ENCODE measurements around the gene STRC. TPM values are rescaled to one million over a fixed set of nuclear protein-coding genes. Genes with fewer than 3 reads are reported as not detected.

The STRC gene
- total and polyA plus RNA-seq, 4 donors = 0.03 to 1.0 (median 0.34) TPM

GRCh38 chr15:43550527-43551363 is 67.9 kb downstream of the STRC start:
- H3K27me3 ChIP-seq (ENCODE audit: control insufficient read depth in 3 of 3, insufficient read depth in 3 of 3, low read length in 2 of 3) = no peaks in the 10 kb centered on the region
- DNase-seq = no peak
- H3K4me3 ChIP-seq = no peak overlapping the region
- no peak for ATAC-seq (ENCODE audit: insufficient read depth, low FRiP score)
- peak overlapping the region in 1 of 2 donors; percentile 21 for H3K27ac ChIP-seq (ENCODE audit: low read depth in 1 of 2, low read length in 1 of 2)
- 84 to 86% methylated on average over 10 of the region's 10 CpGs for WGBS, 2 donors
- TF ChIP-seq CTCF (IDR thresholded peaks at IDR 0.05; ENCODE audit: control extremely low read depth, extremely low read depth) = no peak
- H3K4me1 ChIP-seq (ENCODE audit: control insufficient read depth in 5 of 5, insufficient read depth in 5 of 5, low read length in 5 of 5) = no peaks in the 10 kb centered on the region
- H3K36me3 ChIP-seq (ENCODE audit: control insufficient read depth in 4 of 4, insufficient read depth in 4 of 4, low read length in 4 of 4) = peaks cover 0 to 2% (median 0%) of the 10 kb centered on the region in 4 donors
- H3K9me3 ChIP-seq (ENCODE audit: control insufficient read depth in 4 of 4, insufficient read depth in 3 of 4, low read length in 3 of 4) = no peaks in the 10 kb centered on the region
- H3K9ac ChIP-seq (ENCODE audit: insufficient read depth in 1 of 2, low read length in 2 of 2) = no peak overlapping the region

Small RNAs within 50 kb of the gene (small RNA-seq; reads per million reads assigned to genes)
- gene PDIA3P2 (ENCODE audit: low replicate concordance) (not detected), gene RNU6-554P (ENCODE audit: low replicate concordance) (not detected), gene RNU6-610P (ENCODE audit: low replicate concordance) (not detected)

Other genes with a start within 250 kb of the STRC start
- gene ZSCAN29, start 247.8 kb downstream of the STRC start, total RNA-seq = 10 to 100 TPM; 20.1 to 37.7 TPM
- gene ZSCAN29, start 247.8 kb downstream of the STRC start, polyA plus RNA-seq = 1 to 10 TPM; 6.4 to 7.5 TPM
- 10 to 100 TPM; 16.5 to 17.0 TPM for gene TUBGCP4, start 247.7 kb downstream of the STRC start, total RNA-seq
- 1 to 10 TPM; 5.4 to 7.6 TPM for gene TUBGCP4, start 247.7 kb downstream of the STRC start, polyA plus RNA-seq
- gene TP53BP1, start 125.6 kb downstream of the STRC start, total RNA-seq = 10 to 100 TPM; 35.3 to 97.4 TPM
- gene TP53BP1, start 125.6 kb downstream of the STRC start, polyA plus RNA-seq = 10 to 100 TPM in 1 of 2 donors, 1 to 10 TPM in 1; 8.9 to 12.1 TPM
- 10 to 100 TPM in 1 of 2 donors, 1 to 10 TPM in 1; 8.8 to 17.8 TPM for gene MAP1A, start 101.2 kb downstream of the STRC start, total RNA-seq
- gene MAP1A, start 101.2 kb downstream of the STRC start, polyA plus RNA-seq = 1 to 10 TPM; 1.8 TPM
- gene PPIP5K1, start 28.6 kb downstream of the STRC start, total RNA-seq = 10 to 100 TPM; 23.9 to 40.2 TPM
- 1 to 10 TPM; 8.0 to 8.9 TPM for gene PPIP5K1, start 28.6 kb downstream of the STRC start, polyA plus RNA-seq
- gene CKMT1B, start 24.8 kb downstream of the STRC start, total RNA-seq = 1 to 10 TPM in 1 of 2 donors, not detected in 1; 6.9 TPM
- 1 to 10 TPM; 2.6 to 4.2 TPM for gene CKMT1B, start 24.8 kb downstream of the STRC start, polyA plus RNA-seq
- 1 to 10 TPM; 1.8 to 5.6 TPM for gene CATSPER2, start 30.0 kb upstream of the STRC start, total RNA-seq
- 1 to 10 TPM; 2.9 to 4.2 TPM for gene CATSPER2, start 30.0 kb upstream of the STRC start, polyA plus RNA-seq
- gene CKMT1A, start 75.1 kb upstream of the STRC start, total RNA-seq = 1 to 10 TPM in 1 of 2 donors, under 1 TPM in 1; 0.46 to 6.8 TPM
- gene CKMT1A, start 75.1 kb upstream of the STRC start, polyA plus RNA-seq = 1 to 10 TPM; 3.1 to 5.0 TPM
- 100 to 1,000 TPM; 235 to 580 TPM for gene PDIA3, start 127.6 kb upstream of the STRC start, total RNA-seq
- gene PDIA3, start 127.6 kb upstream of the STRC start, polyA plus RNA-seq = 100 to 1,000 TPM; 365 to 404 TPM
- 10 to 100 TPM in 1 of 2 donors, 1 to 10 TPM in 1; 4.8 to 15.5 TPM for gene ELL3, start 158.2 kb upstream of the STRC start, total RNA-seq
- 1 to 10 TPM; 3.6 to 4.2 TPM for gene ELL3, start 158.2 kb upstream of the STRC start, polyA plus RNA-seq
- gene SERF2, start 173.5 kb upstream of the STRC start, total RNA-seq = 100 to 1,000 TPM; 334 to 924 TPM
- 1,000 to 10,000 TPM; 2,106 to 3,331 TPM for gene SERF2, start 173.5 kb upstream of the STRC start, polyA plus RNA-seq
- under 1 TPM in 1 of 2 donors, not detected in 1; 0.18 TPM for gene SERINC4, start 181.4 kb upstream of the STRC start, total RNA-seq
- under 1 TPM; 0.24 to 0.46 TPM for gene SERINC4, start 181.4 kb upstream of the STRC start, polyA plus RNA-seq
- 10 to 100 TPM in 1 of 2 donors, 1 to 10 TPM in 1; 7.1 to 17.3 TPM for gene HYPK, start 181.8 kb upstream of the STRC start, total RNA-seq
- gene HYPK, start 181.8 kb upstream of the STRC start, polyA plus RNA-seq = 10 to 100 TPM in 1 of 2 donors, 1 to 10 TPM in 1; 8.4 to 24.6 TPM
- 10 to 100 TPM; 16.1 to 17.4 TPM for gene MFAP1, start 205.9 kb upstream of the STRC start, total RNA-seq
- 10 to 100 TPM; 12.5 to 21.8 TPM for gene MFAP1, start 205.9 kb upstream of the STRC start, polyA plus RNA-seq
- 1 to 10 TPM; 5.6 to 6.2 TPM for gene WDR76, start 208.2 kb upstream of the STRC start, total RNA-seq
- 1 to 10 TPM; 2.4 to 2.6 TPM for gene WDR76, start 208.2 kb upstream of the STRC start, polyA plus RNA-seq

Data from lung (tissue), 13 donors.